ENCODE results near the gene PGBD4.

The PGBD4 gene

GRCh38 chr15:34154725-34155204 lies 52.9 kb downstream of the PGBD4 start:
- Histone ChIP-seq H3K27me3 (ENCODE audit: control insufficient read depth, insufficient read depth, low read length) (no peaks in the 10 kb centered on the region), H3K4me3 (ENCODE audit: low read depth, low read length) (no peak overlapping the region), H3K9ac (ENCODE audit: low read depth, low read length) (no peak overlapping the region), H3K36me3 (ENCODE audit: control insufficient read depth, insufficient read depth, low read length) (peaks cover 17% of the 10 kb centered on the region), H3K4me1 (ENCODE audit: control insufficient read depth, insufficient read depth, low read length) (no peaks in the 10 kb centered on the region), H3K9me3 (ENCODE audit: control insufficient read depth, insufficient read depth, low read length) (peaks cover 10% of the 10 kb centered on the region)

- Histone ChIP-seq H3K4me3 (ENCODE audit: low read depth, low read length) (no peak overlapping the region), H3K9ac (ENCODE audit: low read depth, low read length) (no peak overlapping the region), H3K9me3 (ENCODE audit: control insufficient read depth, insufficient read depth, low read length) (peaks cover 16% of the 10 kb centered on the region), H3K36me3 (ENCODE audit: control insufficient read depth, insufficient read depth, low read length) (peaks cover 14% of the 10 kb centered on the region), H3K27me3 (ENCODE audit: control insufficient read depth, insufficient read depth, low read length) (no peaks in the 10 kb centered on the region), H3K4me1 (ENCODE audit: control insufficient read depth, insufficient read depth, low read length) (no peaks in the 10 kb centered on the region)
These were observed 54.0 kb downstream of the PGBD4 start for GRCh38 chr15:34155859-34156258.

Measured in iPS-15b (cell line).